Esophagus squamous epithelium (tissue), 5 donors: ENCODE results near the gene ZMIZ1. TPM values are rescaled to one million over a fixed set of nuclear protein-coding genes. Genes with fewer than 3 reads are reported as not detected.
A peak's percentile ranks its signal among the peaks of the same experiment; 100 is the strongest.

ENCODE experiments used
- DNase-seq: peaks from one replicate; lab custom pipeline; 2025; lab: John Stamatoyannopoulos, UW
- H3K27ac ChIP-seq, 4 donors: fragments of 200-600 bp; sonication (generic); one replicate each; pipeline ENCODE4 v1.5.1; 2016 to 2019; ENCODE audit warnings: mild to moderate bottlenecking in 1 of 4
- H3K27me3 ChIP-seq, 4 donors: fragments of 200-600 bp; sonication (generic); 1 replicate in 3 of 4; 2 replicates in 1 of 4; pipeline versions ENCODE4 v1.5.1 to v1.6.0; 2017 to 2021; ENCODE audit warnings: antibody characterized with exemption in 1 of 4
- H3K36me3 ChIP-seq, 3 donors: fragments of 200-600 bp; sonication (generic); one replicate each; pipeline ENCODE4 v1.5.1; 2016 to 2019
- H3K4me1 ChIP-seq, 3 donors: fragments of 200-600 bp; sonication (generic); one replicate each; pipeline ENCODE4 v1.5.1; 2017 to 2019
- H3K4me3 ChIP-seq, 4 donors: fragments of 200-600 bp; sonication (generic); 1 replicate in 3 of 4; 2 replicates in 1 of 4; pipeline ENCODE4 v1.5.1; 2016 to 2019; ENCODE audit warnings: mild to moderate bottlenecking in 2 of 4, moderate library complexity in 1 of 4
- H3K9me3 ChIP-seq, 3 donors: fragments of 200-600 bp; sonication (generic); one replicate each; pipeline ENCODE4 v1.5.1; 2016 to 2019
- CTCF ChIP-seq, 6 experiments: fragments of 450-650 bp in 4 of 6; fragments of 200-600 bp in 2 of 6; sonication (generic) in 2 of 6; IDR thresholded peaks; one replicate each; pipeline ENCODE4 v1.5.1; 2016 to 2019; ENCODE audit warnings: antibody characterized with exemption in 6 of 6, mild to moderate bottlenecking in 4 of 6, moderate library complexity in 4 of 6
- POLR2A ChIP-seq, 4 donors: fragments of 450-650 bp; IDR thresholded peaks; one replicate each; pipeline ENCODE4 v1.6.1; 2017; ENCODE audit warnings: antibody characterized with exemption in 4 of 4, mild to moderate bottlenecking in 4 of 4, moderate library complexity in 3 of 4
- WGBS, 2 donors: methylation state at CpG; one replicate each; pipeline ENCODE4 v1.1.5; 2018; 5-methylcytosine and 5-hydroxymethylcytosine counted together
- intact Hi-C: fragments of 100-400 bp; cut with DNase I; formaldehyde crosslinking; loops from one replicate; pipeline ENCODE4 v1.15.0; 2022
- total RNA-seq, 4 donors: library from RNA; depleted of rRNA; stranded (reverse); fragments of >200 nt; gene quantifications; one replicate each; pipeline ENCODE4 v1.1.0, GENCODE V29; 2016
- donor health status: DM: yes; HTN: yes; CAD: no.

Gene ZMIZ1
- total RNA-seq, 4 donors from 2014 or later = 28.2 to 79.5 (median 40.4) TPM

GRCh38 chr10:79021331-79021907 lies 47.3 kb upstream of the ZMIZ1 start:
- Histone ChIP-seq H3K36me3 (no peaks in the 10 kb centered on the region), H3K4me3 (no peak overlapping the region), H3K4me1 (peaks cover 15 to 78% (median 40%) of the 10 kb centered on the region in 3 donors), H3K27me3 (no peaks in the 10 kb centered on the region), H3K9me3 (no peaks in the 10 kb centered on the region), H3K27ac (peak overlapping the region; percentile 83 to 88 (median 86))
- DNase-seq = no peak
- TF ChIP-seq CTCF (IDR thresholded peaks at IDR 0.05) (no peak), POLR2A (IDR thresholded peaks at IDR 0.05) (no peak)
- WGBS, 2 donors = 27 to 44% methylated on average over 5 to 9 of the region's 9 CpGs
- intact Hi-C loops = no loop called here

GRCh38 chr10:79021948-79022499 lies 46.7 kb upstream of the ZMIZ1 start:
- peak overlapping the region; percentile 83 to 88 (median 86) for H3K27ac ChIP-seq
- H3K4me1 ChIP-seq = peaks cover 15 to 78% (median 40%) of the 10 kb centered on the region in 3 donors
- H3K9me3 ChIP-seq = no peaks in the 10 kb centered on the region
- DNase-seq = no peak
- WGBS, 2 donors = 60 to 62% methylated on average over 4 to 10 of the region's 10 CpGs
- no peaks in the 10 kb centered on the region for H3K36me3 ChIP-seq
- no peak overlapping the region for H3K4me3 ChIP-seq
- TF ChIP-seq CTCF (IDR thresholded peaks at IDR 0.05) (no peak), POLR2A (IDR thresholded peaks at IDR 0.05) (no peak)
- intact Hi-C loops = no loop called here
- no peaks in the 10 kb centered on the region for H3K27me3 ChIP-seq

- no peaks in the 10 kb centered on the region for H3K9me3 ChIP-seq
- peaks cover 15 to 77% (median 40%) of the 10 kb centered on the region in 3 donors for H3K4me1 ChIP-seq
- no peak for DNase-seq
- TF ChIP-seq POLR2A (IDR thresholded peaks at IDR 0.05) = no peak
- no peak for TF ChIP-seq CTCF (IDR thresholded peaks at IDR 0.05)
- H3K27ac ChIP-seq = peak overlapping the region in 3 of 4 donors; percentile 9 to 88 (median 83)
- peak overlapping the region in 1 of 4 donors; percentile 43 for H3K4me3 ChIP-seq
- H3K27me3 ChIP-seq = no peaks in the 10 kb centered on the region
- intact Hi-C loops = no loop called here
- WGBS, 2 donors = 63 to 64% methylated on average over 16 to 17 of the region's 17 CpGs
- no peaks in the 10 kb centered on the region for H3K36me3 ChIP-seq
These were observed 46.1 kb upstream of the ZMIZ1 start for GRCh38 chr10:79022565-79023230.

- no peaks in the 10 kb centered on the region for H3K27me3 ChIP-seq
- 66 to 77% methylated on average over 10 to 12 of the region's 13 CpGs for WGBS, 2 donors
- no peaks in the 10 kb centered on the region for H3K36me3 ChIP-seq
- TF ChIP-seq POLR2A (IDR thresholded peaks at IDR 0.05) = no peak
- no peak for TF ChIP-seq CTCF (IDR thresholded peaks at IDR 0.05)
- no peak overlapping the region for H3K4me3 ChIP-seq
- intact Hi-C loops = no loop called here
- no peaks in the 10 kb centered on the region for H3K9me3 ChIP-seq
- no peak for DNase-seq
- peaks cover 15 to 69% (median 35%) of the 10 kb centered on the region in 3 donors for H3K4me1 ChIP-seq
- H3K27ac ChIP-seq = peak overlapping the region in 2 of 4 donors; percentile 28 to 88
These were observed 45.3 kb upstream of the ZMIZ1 start for GRCh38 chr10:79023240-79024162.
